ENCODE data around the gene CIAO2A.
"Not testable (repeated sequence)": the region's sequence is repeated elsewhere in the genome, so short reads cannot be mapped to it uniquely, and the experiment has no call there.

CIAO2A gene, protein sequence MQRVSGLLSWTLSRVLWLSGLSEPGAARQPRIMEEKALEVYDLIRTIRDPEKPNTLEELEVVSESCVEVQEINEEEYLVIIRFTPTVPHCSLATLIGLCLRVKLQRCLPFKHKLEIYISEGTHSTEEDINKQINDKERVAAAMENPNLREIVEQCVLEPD

GRCh38 chr15:64093627-64094417 lies at the start of gene CIAO2A:
Gene CIAO2A (minus strand): TSS chr15:64093838. CDS start chr15:64093768, 70 bp downstream.
- DNase-seq (ENCODE audit: low read depth): peak; percentile 82

DNA sequence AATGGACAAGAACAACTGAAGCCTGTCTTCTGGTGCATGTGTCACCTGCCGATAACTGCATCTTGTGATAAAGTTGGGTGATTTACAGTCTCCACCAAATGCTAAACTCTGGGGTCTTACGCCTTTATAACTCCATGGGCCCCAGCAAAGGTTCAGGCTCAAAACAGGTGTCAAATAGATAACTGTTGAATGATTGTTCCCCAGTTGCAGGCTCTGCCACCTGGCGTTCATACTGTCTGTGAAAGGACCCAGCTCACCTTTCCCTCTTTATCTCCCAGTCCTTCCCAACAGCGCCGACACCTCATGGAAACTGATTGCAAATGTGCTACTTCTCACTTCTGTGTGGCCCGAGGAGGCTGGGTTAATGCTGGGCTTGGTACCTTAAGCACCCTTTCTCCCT lies 49.6 kb upstream of the CIAO2A start:
- DNase-seq (ENCODE audit: low read depth): no peak

DNA sequence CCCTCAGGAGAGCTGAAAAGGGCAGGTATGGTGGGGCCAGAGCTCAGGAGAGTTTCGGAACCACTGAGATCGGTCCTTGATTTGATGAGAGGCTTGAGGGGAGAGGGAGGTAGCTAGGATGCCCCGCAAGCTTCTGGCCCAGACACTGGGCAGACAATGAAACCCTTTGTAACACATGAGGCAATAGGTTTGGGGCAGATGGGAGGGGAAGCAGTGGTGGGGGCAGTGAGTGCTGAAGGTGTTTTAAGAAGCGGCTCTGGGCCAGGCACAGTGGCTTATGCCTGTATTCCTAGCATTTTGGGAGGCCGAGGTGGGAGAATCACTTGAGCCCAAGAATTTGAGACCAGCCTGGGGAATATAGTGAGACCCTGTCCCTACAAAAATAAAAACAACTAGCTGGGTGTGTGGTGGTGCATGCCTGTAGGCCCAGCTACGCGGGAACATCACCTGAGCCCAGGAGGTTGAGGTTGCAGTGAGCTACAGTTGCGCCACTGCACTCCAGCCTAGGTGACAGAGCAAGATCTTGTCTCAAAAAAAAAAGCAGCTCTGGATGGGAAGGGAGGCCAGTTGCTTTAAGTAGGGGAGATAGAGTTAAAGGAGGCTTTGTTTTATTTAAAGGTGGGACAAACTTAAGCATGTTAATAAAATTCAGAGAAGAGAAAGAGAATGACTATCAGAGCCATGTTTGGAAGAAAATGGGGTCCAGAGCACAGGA lies 48.3 kb upstream of the CIAO2A start:
- DNase-seq (ENCODE audit: low read depth): no peak

- DNase-seq (ENCODE audit: low read depth): no peak
Observed at GRCh38 chr15:64138331-64138941, 44.8 kb upstream of the CIAO2A start.

GRCh38 chr15:64137226-64137833 lies 43.7 kb upstream of the CIAO2A start:
- DNase-seq (ENCODE audit: low read depth): no peak

GRCh38 chr15:64136347-64136746 lies 42.7 kb upstream of the CIAO2A start:
- DNase-seq (ENCODE audit: low read depth): no peak

DNA sequence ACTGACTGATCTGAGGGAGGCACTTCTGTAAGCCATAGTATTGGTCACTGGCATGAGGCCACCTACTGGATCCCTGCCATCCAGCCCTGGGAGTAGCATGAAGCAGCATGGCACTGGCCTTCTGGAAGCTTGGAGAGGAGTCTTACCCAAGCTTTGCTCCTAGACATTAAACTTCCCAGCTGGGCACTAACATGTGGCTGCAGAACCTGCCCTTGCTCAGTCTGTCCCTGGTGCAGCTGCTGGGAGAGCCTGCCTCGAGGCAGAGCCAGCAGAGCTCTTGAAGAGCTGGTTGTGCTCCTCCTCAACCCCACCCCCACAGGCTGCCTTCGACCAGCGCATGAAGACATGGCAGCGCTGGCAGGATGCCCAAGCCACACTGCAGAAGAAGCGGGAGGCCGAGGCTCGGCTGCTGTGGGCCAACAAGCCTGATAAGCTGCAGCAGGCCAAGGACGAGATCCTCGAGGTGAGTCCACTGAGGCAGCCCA lies 40.7 kb upstream of the CIAO2A start:
- no peak for DNase-seq (ENCODE audit: low read depth)

GRCh38 chr15:64133623-64134344 lies 40.1 kb upstream of the CIAO2A start:
- DNase-seq (ENCODE audit: low read depth): no peak

- no peak for DNase-seq (ENCODE audit: low read depth)
Observed at GRCh38 chr15:64132217-64132616, 38.6 kb upstream of the CIAO2A start.

DNA sequence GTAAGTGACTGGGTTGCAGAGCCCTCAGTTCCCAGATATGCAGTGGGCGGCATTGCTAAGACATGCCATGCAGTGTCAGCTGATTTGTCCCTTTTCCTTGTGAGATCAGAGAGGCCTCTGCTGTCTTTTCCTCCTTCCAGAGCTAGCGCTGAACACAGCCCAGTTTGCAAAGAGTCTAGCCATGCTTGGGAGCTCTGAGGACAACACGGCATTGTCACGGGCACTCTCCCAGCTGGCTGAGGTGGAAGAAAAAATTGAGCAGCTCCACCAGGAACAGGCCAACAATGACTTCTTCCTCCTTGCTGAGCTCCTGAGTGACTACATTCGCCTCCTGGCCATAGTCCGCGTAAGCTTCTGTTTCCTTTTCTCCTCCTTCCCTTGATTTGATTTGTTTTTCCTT lies 37.9 kb upstream of the CIAO2A start:
- no peak for DNase-seq (ENCODE audit: low read depth)

DNA sequence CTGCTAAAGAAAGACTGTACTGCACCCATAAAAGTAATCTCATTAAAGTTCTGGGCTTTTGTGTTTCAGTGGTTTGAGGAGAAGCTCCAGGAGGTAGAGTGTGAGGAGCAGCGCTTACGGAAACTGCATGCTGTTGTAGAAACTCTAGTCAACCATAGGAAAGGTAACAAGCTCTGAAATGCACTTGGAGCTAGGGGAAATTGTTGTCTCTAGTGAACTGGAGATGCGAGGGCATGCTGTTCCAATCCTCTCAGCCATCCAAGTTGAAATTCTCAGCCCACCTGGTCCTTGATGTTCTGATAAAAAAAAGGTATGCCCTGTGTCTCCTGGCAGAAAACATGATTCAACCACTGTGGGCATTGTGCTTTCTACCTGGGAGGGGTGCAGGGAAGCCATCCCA lies 36.5 kb upstream of the CIAO2A start:
- DNase-seq (ENCODE audit: low read depth): no peak

GRCh38 chr15:64127521-64128270 lies 34.1 kb upstream of the CIAO2A start:
- DNase-seq (ENCODE audit: low read depth): no peak

DNA sequence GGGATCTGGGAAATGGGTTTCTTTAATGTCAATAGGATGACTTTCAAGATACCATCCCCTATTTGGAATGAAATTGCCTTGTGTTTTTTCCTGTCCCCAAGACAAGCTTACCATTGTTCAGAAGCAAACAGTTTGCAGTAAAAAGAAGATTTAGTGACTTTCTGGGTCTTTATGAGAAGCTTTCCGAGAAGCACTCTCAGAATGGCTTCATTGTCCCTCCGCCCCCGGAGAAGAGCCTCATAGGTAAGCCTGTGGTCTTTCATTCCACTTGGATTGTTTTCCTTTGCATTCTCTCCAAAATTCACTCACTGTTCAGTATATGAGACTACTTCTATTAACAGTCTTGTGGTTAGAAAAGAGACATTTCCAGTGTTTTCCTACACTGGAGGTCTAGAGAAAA lies 32.3 kb upstream of the CIAO2A start:
- DNase-seq (ENCODE audit: low read depth): no peak

DNA sequence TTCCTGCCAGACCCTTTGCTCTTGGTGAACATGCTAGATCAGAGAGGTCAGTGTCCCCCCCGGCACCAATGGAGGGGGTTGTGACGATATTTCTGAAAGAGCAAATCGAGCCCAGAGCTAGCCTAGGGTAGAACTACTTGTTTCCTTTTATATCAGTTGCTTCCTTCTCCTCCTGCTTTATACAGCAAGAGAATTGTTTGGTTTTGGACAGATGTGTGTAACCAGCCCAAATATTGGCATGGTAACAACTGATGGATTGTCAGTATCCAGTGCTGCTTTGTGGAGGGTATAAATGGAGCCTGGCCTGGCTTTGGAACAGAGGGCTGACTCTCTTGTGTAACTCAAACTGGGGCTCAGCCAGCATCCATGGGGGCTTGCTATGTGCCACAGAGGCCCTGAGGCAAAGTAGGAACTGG lies 29.3 kb upstream of the CIAO2A start:
- DNase-seq (ENCODE audit: low read depth): no peak

- no peak for DNase-seq (ENCODE audit: low read depth)
Observed at GRCh38 chr15:64122444-64122843, 28.8 kb upstream of the CIAO2A start.

GRCh38 chr15:64121614-64122013 lies 28.0 kb upstream of the CIAO2A start:
- no peak for DNase-seq (ENCODE audit: low read depth)

DNA sequence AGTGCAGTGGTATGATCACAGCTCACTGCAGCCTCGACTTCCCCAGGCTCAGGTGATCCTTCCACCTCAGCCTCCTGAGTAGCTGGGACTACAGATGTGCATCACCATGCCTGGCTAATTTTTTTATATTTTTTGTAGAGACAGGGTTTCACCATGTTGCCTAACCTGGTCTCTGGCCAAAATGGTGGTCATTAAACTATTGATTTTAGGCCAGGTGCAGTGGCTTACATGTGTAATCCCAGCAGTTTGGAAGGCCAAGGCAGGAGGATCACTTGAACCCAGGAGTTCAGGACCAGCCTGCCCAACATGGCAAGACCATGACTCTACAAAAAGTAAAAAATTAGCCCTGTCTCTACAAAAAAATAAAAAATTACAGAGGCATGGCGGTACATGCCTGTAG lies 26.7 kb upstream of the CIAO2A start:
- DNase-seq (ENCODE audit: low read depth): not testable (repeated sequence)

DNA sequence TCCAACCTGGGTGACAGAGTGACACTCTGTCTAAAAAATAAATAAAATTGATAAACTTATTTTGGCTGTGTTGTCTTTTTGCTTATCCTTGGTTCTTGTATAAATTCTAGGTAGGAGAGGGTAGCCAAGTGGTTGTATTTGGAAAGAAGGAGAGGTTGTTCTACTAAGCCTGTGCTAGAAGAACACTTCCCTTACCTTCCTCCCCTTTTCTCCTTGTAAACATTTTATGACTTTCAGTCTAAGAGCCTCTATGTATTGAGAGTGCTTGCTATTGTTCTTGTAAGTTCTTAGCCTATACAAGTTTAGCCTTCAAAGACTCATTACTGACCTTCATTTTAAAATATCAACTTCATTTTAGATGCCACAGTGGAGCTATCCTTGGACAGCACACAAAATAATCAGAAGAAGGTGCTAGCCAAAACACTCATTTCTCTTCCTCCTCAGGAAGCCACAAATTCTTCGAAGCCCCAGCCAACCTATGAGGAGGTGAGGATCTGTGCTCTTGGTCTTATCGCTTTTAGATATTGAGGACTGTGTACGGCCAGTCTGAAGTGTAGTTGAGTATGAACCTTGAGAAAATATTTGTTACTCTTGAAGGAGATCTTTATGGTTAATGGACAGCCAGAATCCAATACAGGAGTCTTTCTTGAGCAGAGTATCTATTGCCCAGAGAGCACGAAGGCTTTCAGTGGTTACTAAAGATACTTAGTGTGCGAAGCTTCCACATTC lies 24.3 kb upstream of the CIAO2A start:
- DNase-seq (ENCODE audit: low read depth): no peak

DNA sequence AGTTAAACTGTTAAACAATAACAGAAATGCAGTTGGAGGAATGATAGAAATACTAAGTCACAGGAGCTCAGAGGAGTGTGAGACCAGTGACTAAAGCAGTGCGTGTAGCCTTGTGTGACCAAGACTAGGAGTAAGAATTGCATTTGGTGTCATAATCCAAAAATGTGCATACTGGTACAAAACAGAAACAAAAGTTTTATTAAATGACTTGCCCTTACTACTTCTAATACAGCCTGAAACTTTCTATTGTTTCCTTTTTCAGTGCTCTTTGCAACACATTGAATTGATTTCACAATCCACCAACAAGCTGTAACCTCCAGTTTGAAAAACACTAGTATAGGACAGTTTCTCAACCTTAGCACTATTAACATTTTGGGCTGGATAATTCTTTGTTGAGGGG lies 19.3 kb upstream of the CIAO2A start:
- no peak for DNase-seq (ENCODE audit: low read depth)
